Measurements from ENCODE around the gene CDCA3.

Gene CDCA3

GRCh38 chr12:6849976-6850560 lies 1.0 kb downstream of the CDCA3 start:
- Histone ChIP-seq H3K27ac (replicated peaks) (peak overlapping the region; percentile 93), H3K27me3 (ENCODE audit: insufficient read depth, poor library complexity, severe bottlenecking) (no peaks in the 10 kb centered on the region), H3K4me3 (replicated peaks; ENCODE audit: insufficient read depth, low read length) (peak overlapping the region; percentile 83)
- TF ChIP-seq GABPA (IDR thresholded peaks at IDR 0.05; ENCODE audit: low read depth): no peak
- DNase-seq (ENCODE audit: low read depth in 1 of 2, low spot score in 1 of 2): no peak

- no peak for DNase-seq (ENCODE audit: low read depth in 1 of 2, low spot score in 1 of 2)
- no peak overlapping the region for H3K4me3 ChIP-seq (replicated peaks; ENCODE audit: insufficient read depth, low read length)
- no peak for TF ChIP-seq SPI1 (IDR thresholded peaks at IDR 0.05; ENCODE audit: borderline replicate concordance, low read depth)
- no peaks in the 10 kb centered on the region for H3K27me3 ChIP-seq (ENCODE audit: insufficient read depth, poor library complexity, severe bottlenecking)
- H3K27ac ChIP-seq (replicated peaks): no peak overlapping the region
These were observed 1.7 kb downstream of the CDCA3 start for GRCh38 chr12:6849427-6849826.

- Histone ChIP-seq H3K4me3 (replicated peaks; ENCODE audit: insufficient read depth, low read length) (no peak overlapping the region), H3K27ac (replicated peaks) (no peak overlapping the region), H3K27me3 (ENCODE audit: insufficient read depth, poor library complexity, severe bottlenecking) (no peaks in the 10 kb centered on the region)
- TF ChIP-seq SPI1 (IDR thresholded peaks at IDR 0.05; ENCODE audit: borderline replicate concordance, low read depth) (no peak), POLR2AphosphoS5 (IDR thresholded peaks at IDR 0.05; ENCODE audit: low read depth) (no peak), GABPA (IDR thresholded peaks at IDR 0.05; ENCODE audit: low read depth) (no peak), REST (IDR thresholded peaks at IDR 0.05; ENCODE audit: insufficient replicate concordance, low read depth) (no peak), CTCF (IDR thresholded peaks at IDR 0.05; ENCODE audit: insufficient read depth, low read length) (no peak)
- no peak for DNase-seq (ENCODE audit: low read depth in 1 of 2, low spot score in 1 of 2)
These were observed 3.4 kb downstream of the CDCA3 start for GRCh38 chr12:6847676-6848075.

- H3K27ac ChIP-seq (replicated peaks): no peak overlapping the region
- no peak for DNase-seq (ENCODE audit: low read depth in 1 of 2, low spot score in 1 of 2)
- no peak for TF ChIP-seq SPI1 (IDR thresholded peaks at IDR 0.05; ENCODE audit: borderline replicate concordance, low read depth)
- H3K4me3 ChIP-seq (replicated peaks; ENCODE audit: insufficient read depth, low read length): no peak overlapping the region
- H3K27me3 ChIP-seq (ENCODE audit: insufficient read depth, poor library complexity, severe bottlenecking): no peaks in the 10 kb centered on the region
These were observed 4.7 kb downstream of the CDCA3 start for GRCh38 chr12:6846316-6846869.

- Histone ChIP-seq H3K27me3 (ENCODE audit: insufficient read depth, poor library complexity, severe bottlenecking) (no peaks in the 10 kb centered on the region), H3K27ac (replicated peaks) (no peak overlapping the region), H3K4me3 (replicated peaks; ENCODE audit: insufficient read depth, low read length) (no peak overlapping the region)
- TF ChIP-seq REST (IDR thresholded peaks at IDR 0.05; ENCODE audit: insufficient replicate concordance, low read depth) (no peak), CTCF (IDR thresholded peaks at IDR 0.05; ENCODE audit: insufficient read depth, low read length) (no peak), POLR2AphosphoS5 (IDR thresholded peaks at IDR 0.05; ENCODE audit: low read depth) (no peak), SPI1 (IDR thresholded peaks at IDR 0.05; ENCODE audit: borderline replicate concordance, low read depth) (no peak), GABPA (IDR thresholded peaks at IDR 0.05; ENCODE audit: low read depth) (no peak)
- no peak for DNase-seq (ENCODE audit: low read depth in 1 of 2, low spot score in 1 of 2)
These were observed 5.7 kb downstream of the CDCA3 start for GRCh38 chr12:6845395-6845794.

Measured in HL-60 (cell line).